EH (cell line): ENCODE results near the gene ROCK2.
"Not testable (repeated sequence)": the region's sequence is repeated elsewhere in the genome, so short reads cannot be mapped to it uniquely, and the experiment has no call there.

ENCODE experiments used
- DNase-seq: peaks from one replicate; pipeline ENCODE4 v3.0.0-alpha.2; 2015; ENCODE audit warnings: low read depth

The ROCK2 gene

GRCh38 chr2:11267931-11268330 lies 76.5 kb downstream of the ROCK2 start:
- DNase-seq = no peak

DNA sequence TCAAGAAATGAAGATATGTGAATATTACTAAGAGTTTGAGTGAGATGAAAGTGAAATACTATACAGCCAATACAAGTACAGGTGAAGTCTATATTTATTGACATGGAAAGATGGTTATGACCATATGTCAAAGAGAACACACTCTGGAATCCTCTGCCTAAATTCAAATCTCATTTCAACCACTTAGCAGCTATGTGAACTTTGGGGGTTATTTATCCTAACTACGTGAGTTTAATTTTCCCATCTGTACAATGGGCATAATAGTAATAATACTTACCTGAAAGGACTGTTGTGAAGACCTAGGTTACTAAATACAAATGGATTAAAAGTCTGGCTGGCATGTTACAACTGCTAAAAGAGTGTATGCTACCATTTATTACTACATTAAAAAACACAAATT lies 79.6 kb downstream of the ROCK2 start:
- no peak for DNase-seq

DNA sequence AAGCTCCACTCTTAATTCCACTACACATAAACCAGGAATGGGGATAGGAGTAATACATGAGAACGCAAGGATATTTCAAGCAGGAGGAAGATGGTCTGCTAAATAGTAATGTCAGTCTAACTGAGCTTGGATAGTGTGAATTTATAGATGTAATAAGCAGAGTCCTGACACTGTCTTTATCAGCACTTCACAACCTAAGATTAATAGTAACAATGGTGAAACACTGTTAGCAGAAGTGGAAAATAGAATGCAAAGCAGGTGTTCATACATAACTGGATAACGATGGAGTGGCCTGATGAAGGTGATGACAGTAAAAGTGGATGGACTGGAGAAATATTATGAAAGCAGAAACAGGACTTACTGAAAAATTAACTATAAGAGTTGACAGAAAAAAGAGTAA lies 80.4 kb downstream of the ROCK2 start:
- no peak for DNase-seq

GRCh38 chr2:11263177-11263576 lies 81.3 kb downstream of the ROCK2 start:
- DNase-seq = no peak

GRCh38 chr2:11262438-11262837 lies 82.0 kb downstream of the ROCK2 start:
- DNase-seq = not testable (repeated sequence)

GRCh38 chr2:11261564-11261963 lies 82.9 kb downstream of the ROCK2 start:
- DNase-seq = not testable (repeated sequence)

GRCh38 chr2:11260979-11261378 lies 83.5 kb downstream of the ROCK2 start:
- peak; percentile 38 for DNase-seq

GRCh38 chr2:11257964-11258363 lies 86.5 kb downstream of the ROCK2 start:
- no peak for DNase-seq

- no peak for DNase-seq
These were observed 87.4 kb downstream of the ROCK2 start for GRCh38 chr2:11257078-11257477.

DNA sequence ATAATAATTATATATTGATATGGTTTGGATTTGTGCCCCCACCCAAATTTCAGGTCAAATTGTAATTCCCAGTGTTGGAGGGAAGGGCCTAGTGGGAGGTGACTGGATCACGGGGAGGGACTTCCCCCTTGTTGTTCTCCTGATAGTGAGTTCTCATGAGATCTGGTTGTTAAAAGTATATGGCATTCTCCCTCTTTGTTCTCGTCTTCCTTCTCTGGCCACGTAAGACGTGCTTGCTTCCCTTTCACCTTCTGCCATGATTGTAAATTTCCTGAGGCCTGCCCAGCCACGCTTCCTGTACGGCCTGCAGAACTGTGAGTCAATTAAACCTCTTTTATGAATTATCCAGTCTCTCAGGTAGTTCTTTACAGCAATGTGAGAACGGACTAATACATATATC lies 88.3 kb downstream of the ROCK2 start:
- no peak for DNase-seq

DNA sequence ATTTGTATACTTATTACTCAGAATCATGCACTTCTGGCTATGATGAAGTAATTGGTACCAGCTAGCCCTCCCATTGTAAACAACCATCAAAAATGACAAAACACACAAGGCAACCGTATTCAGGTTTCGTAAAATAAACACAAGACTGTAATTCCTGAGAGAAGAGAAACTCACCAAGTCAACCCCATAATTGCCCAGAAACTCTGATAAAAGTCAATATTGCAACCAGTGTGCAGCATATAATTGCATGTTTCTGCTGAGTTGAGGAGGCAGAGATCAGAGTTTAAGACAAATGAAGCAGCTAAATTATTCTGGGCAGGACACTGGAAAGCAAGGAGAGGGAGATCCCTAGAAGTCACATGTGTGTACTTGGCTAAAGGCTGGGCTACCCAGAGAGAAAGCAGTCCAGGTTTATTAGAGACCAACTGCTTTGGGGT lies 90.3 kb downstream of the ROCK2 start:
- no peak for DNase-seq

DNA sequence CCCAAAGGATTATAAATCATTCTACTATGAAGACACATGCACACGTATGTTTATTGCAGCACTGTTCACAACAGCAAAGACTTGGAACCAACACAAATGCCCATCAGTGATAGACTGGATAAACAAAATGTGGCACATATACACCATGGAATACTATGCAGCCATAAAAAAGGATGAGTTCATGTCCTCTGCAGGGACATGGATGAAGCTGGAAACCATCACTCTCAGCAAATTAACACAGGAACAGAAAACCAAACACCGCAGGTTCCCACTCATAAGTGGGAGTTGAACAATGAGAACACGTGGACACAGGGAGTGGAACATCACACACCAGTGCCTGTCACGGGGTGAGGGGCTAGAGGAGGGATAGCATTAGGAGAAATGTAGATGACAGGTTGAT lies 92.0 kb downstream of the ROCK2 start:
- not testable (repeated sequence) for DNase-seq

GRCh38 chr2:11250400-11251196 lies 93.8 kb downstream of the ROCK2 start:
- peak; percentile 62 for DNase-seq

- DNase-seq = no peak
These were observed 99.1 kb downstream of the ROCK2 start for GRCh38 chr2:11245322-11245721.

GRCh38 chr2:11244091-11244826 lies 100.2 kb downstream of the ROCK2 start:
- DNase-seq = no peak

DNA sequence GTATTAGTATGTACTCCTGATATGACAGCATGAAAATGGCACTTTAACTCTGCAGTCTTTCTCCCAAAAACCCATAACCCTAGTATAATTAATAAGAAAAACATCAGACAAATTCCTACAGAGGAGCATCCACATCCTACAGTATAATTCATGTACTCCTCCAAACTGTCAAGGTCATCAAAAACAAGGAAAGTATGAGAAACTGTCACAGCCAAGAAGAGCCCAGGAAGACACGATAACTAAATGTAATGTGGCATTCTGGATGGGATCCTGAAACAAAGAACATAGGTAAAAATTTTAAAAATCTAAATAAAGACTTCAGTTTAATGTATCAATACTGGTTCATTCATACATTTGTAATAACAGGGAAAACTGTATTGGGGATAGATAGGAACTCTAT lies 100.9 kb downstream of the ROCK2 start:
- no peak for DNase-seq

- no peak for DNase-seq
These were observed 101.8 kb downstream of the ROCK2 start for GRCh38 chr2:11242542-11243174.

- DNase-seq = no peak
These were observed 102.8 kb downstream of the ROCK2 start for GRCh38 chr2:11241412-11242203.

GRCh38 chr2:11239666-11240462 lies 104.6 kb downstream of the ROCK2 start:
- peak; percentile 55 for DNase-seq

- DNase-seq = no peak
These were observed 105.3 kb downstream of the ROCK2 start for GRCh38 chr2:11239147-11239546.

DNA sequence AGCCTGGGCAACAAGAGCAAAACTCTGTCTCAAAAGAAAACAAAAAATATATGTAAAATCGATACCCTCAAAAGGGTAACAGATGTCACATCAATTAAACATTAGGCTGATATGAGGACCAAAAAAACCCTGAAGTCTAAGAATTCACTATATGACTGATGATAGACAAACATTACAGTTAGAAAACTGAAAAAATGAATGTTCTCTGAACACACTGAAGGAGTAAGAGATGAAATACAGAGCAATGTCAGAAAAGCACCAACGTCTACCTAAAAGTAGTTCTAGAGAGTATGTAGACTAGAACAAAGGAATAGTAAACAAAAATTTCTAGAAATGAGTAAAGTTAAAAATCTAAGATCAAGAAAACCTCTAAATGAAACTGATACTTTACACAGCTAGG lies 107.3 kb downstream of the ROCK2 start:
- DNase-seq = no peak
